ENCODE data around the gene MCMBP.

- TF ChIP-seq CTCF (IDR thresholded peaks at IDR 0.05; ENCODE audit: extremely low read depth in 1 of 2, insufficient read depth in 1 of 2, low read depth in 1 of 2, low read length in 2 of 2) = no peak
- TF ChIP-seq EZH2 (IDR thresholded peaks at IDR 0.05; ENCODE audit: borderline replicate concordance, low read depth, low read length, severe bottlenecking) = no peak
- TF ChIP-seq POLR2A (IDR thresholded peaks at IDR 0.05; ENCODE audit: low read depth, low read length) = no peak
These were observed 88.1 kb downstream of the MCMBP start for GRCh38 chr10:119784340-119785067.

Measured in endothelial cell of umbilical vein (primary cell).